GM23248 (cell line): ENCODE measurements around the gene BRAF.

ENCODE experiments used
- EZH2 ChIP-seq: fragments of 200-600 bp; sonication (generic); IDR thresholded peaks from 2 replicates; pipeline ENCODE4 v1.6.1; 2018; ENCODE audit warnings: antibody characterized with exemption, mild to moderate bottlenecking; ENCODE audit not compliant: insufficient read depth, poor library complexity, severe bottlenecking
- EZH2phosphoT487 ChIP-seq: fragments of 200-600 bp; sonication (generic); IDR thresholded peaks from 2 replicates; pipeline ENCODE4 v1.6.1; 2018; ENCODE audit warnings: antibody characterized with exemption, moderate library complexity, mild to moderate bottlenecking, low read depth; ENCODE audit not compliant: insufficient read depth

DNA sequence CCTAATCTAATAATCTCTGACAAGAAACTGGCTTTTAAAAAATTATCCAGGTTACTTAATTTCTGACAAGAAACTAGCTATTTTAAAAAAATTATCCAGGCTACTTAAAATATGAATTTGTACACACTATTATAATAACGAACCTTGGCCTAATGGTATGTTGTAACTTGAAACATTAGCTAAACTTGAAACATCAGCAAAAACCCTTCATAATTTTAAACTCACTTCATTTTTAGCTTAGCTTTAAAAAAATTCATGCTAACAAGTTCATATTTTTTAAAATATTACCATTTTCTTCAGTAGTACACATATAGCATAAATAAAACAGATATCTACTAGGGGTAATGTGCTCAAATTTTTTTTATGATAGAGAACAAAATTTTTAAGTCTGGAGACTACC is 35.6 kb downstream of the BRAF start:
- TF ChIP-seq EZH2 (no peak), EZH2phosphoT487 (no peak)
